Measurements from ENCODE around the gene ARF6.

GRCh38 chr14:49875640-49876198 lies 17.2 kb upstream of the ARF6 start:
- TF ChIP-seq CTCF (IDR thresholded peaks at IDR 0.05) = no peak
- no peak for TF ChIP-seq POLR2AphosphoS5 (IDR thresholded peaks at IDR 0.05; ENCODE audit: low read depth, low read length)
- TF ChIP-seq SIN3A (IDR thresholded peaks at IDR 0.05; ENCODE audit: borderline replicate concordance, insufficient read depth, low read depth, low read length) = no peak
- no peak for TF ChIP-seq REST (IDR thresholded peaks at IDR 0.05; ENCODE audit: insufficient read depth in 1 of 2, low read depth in 2 of 2, low read length in 1 of 2)
- TF ChIP-seq TCF7L2 (IDR thresholded peaks at IDR 0.05; ENCODE audit: low read depth, low read length) = no peak

All from Panc1 (cell line).